ENCODE measurements around the gene TULP3. TPM values are rescaled to one million over a fixed set of nuclear protein-coding genes. Genes with fewer than 3 reads are reported as not detected.

TULP3 gene
- total and polyA plus RNA-seq, 8 donors = 4.1 to 9.0 (median 6.0) TPM

DNA sequence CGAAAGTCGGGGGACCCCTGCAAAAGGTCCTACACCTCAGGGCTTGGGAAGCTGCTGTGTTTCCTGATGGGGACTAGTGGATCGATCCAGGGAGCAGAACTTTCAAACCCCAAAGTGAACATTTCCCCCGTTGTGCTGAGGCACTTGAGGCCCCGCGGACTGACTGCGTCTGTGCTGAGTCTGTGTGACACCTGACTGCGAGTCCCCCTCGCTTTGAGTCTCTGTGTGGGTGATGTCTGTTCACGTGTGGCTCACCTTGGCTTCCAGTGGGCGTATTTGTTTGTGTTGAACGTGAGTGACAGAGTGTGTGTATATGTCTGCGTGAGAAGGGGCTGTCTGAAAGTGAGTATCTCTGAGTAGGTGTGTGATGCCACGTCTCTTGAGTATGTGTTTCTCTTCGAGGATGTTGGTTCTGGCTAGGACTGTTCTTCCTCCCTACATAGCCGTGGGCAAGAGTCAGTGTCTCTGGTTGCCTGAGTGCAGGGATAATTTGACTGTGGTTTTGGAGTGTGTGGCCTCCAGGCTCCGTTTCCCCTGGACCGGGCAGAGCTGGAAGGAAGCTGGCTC is 69.8 kb downstream of the TULP3 start:
- Histone ChIP-seq H3K9me3 (no peaks in the 10 kb centered on the region), H3K27me3 (no peaks in the 10 kb centered on the region), H3K4me3 (peak overlapping the region; percentile 39 to 70 (median 60)), H3K36me3 (no peaks in the 10 kb centered on the region), H3K4me1 (peaks cover 0 to 25% (median 7%) of the 10 kb centered on the region in 3 donors), H3K27ac (peak overlapping the region; percentile 68 to 83 (median 76))
- WGBS, 2 donors = 18 to 25% methylated on average over 18 of the region's 18 CpGs
- TF ChIP-seq, protein P1, sequence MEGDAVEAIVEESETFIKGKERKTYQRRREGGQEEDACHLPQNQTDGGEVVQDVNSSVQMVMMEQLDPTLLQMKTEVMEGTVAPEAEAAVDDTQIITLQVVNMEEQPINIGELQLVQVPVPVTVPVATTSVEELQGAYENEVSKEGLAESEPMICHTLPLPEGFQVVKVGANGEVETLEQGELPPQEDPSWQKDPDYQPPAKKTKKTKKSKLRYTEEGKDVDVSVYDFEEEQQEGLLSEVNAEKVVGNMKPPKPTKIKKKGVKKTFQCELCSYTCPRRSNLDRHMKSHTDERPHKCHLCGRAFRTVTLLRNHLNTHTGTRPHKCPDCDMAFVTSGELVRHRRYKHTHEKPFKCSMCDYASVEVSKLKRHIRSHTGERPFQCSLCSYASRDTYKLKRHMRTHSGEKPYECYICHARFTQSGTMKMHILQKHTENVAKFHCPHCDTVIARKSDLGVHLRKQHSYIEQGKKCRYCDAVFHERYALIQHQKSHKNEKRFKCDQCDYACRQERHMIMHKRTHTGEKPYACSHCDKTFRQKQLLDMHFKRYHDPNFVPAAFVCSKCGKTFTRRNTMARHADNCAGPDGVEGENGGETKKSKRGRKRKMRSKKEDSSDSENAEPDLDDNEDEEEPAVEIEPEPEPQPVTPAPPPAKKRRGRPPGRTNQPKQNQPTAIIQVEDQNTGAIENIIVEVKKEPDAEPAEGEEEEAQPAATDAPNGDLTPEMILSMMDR (IDR thresholded peaks at IDR 0.05) = no peak
- peak in 2 of 4 donors; percentile 1 to 7 for ATAC-seq
- no peak for FAIRE-seq
- peak in 1 of 6 donors; percentile 19 for DNase-seq
- intact Hi-C loops (cut with DNase I) = no loop called here

DNA sequence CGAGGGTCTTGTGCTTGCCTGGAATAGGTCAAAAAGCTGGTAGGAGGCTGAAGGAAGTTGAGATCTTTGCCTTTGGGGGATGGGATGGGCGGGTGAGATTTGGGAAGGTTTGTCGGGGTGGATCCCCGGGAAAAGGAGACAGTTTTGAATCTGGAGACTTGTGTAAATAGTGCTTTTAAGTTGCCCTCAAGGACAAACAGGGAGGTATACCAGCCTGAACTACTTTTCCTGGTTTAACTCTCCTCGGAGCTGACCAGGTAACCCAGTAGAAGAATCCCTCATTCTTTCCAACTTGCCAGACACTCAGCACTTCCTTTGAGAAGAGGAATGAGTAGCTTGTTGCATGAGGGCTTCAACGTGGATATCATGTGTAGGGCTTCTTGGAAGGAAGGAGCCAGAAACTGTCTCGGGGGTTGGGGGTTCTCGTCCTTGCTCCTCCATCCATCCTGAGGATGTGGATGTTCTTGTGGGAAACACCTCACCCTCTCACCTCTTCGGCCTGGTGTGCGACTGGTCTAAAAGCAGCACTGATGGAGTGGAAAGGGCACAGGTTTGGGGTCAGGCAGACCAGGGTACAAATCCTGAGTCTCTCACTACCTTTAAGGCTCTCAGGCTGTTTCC is 70.4 kb downstream of the TULP3 start:
- H3K27ac ChIP-seq = peak overlapping the region in 3 of 4 donors; percentile 68 to 83 (median 78)
- H3K27me3 ChIP-seq = no peaks in the 10 kb centered on the region
- no peaks in the 10 kb centered on the region for H3K9me3 ChIP-seq
- TF ChIP-seq, protein P1 (IDR thresholded peaks at IDR 0.05) = no peak
- WGBS, 2 donors = 37 to 51% methylated on average over 10 of the region's 10 CpGs
- H3K4me1 ChIP-seq = peaks cover 0 to 25% (median 7%) of the 10 kb centered on the region in 3 donors
- no peak for DNase-seq
- intact Hi-C loops (cut with DNase I) = no loop called here
- peak in 1 of 4 donors; percentile 2 for ATAC-seq
- H3K4me3 ChIP-seq = peak overlapping the region in 3 of 4 donors; percentile 1 to 70 (median 62)
- FAIRE-seq = no peak
- H3K36me3 ChIP-seq = no peaks in the 10 kb centered on the region

DNA sequence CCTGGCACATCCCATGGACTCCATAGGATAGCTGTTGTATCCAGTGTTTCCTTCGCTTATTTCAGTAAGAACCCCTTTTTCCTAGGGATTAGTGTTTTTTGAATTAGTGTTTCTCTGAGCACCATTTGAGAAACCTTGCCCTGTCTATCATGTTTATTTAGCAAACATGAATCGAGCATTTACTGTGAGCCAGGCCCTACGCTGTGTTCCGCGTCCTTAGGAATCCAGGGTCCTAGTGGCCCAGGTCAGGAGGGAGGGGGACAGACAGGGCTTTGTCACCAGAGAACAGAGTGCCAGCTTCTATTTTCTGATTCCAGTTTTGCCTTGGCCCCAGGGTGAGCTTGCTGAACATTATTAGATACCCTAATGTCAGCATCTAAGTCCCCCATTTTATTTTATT is 71.0 kb downstream of the TULP3 start:
- Histone ChIP-seq H3K4me1 (peaks cover 0 to 25% (median 7%) of the 10 kb centered on the region in 3 donors), H3K36me3 (no peaks in the 10 kb centered on the region), H3K27me3 (no peaks in the 10 kb centered on the region), H3K9me3 (no peaks in the 10 kb centered on the region), H3K4me3 (peak overlapping the region in 2 of 4 donors; percentile 62 to 70), H3K27ac (peak overlapping the region in 1 of 4 donors; percentile 83)
- no peak for DNase-seq
- no peak for FAIRE-seq
- 38 to 50% methylated on average over 5 of the region's 5 CpGs for WGBS, 2 donors
- intact Hi-C loops (cut with DNase I) = no loop called here
- no peak for ATAC-seq
- TF ChIP-seq, protein P1 (IDR thresholded peaks at IDR 0.05) = no peak

DNA sequence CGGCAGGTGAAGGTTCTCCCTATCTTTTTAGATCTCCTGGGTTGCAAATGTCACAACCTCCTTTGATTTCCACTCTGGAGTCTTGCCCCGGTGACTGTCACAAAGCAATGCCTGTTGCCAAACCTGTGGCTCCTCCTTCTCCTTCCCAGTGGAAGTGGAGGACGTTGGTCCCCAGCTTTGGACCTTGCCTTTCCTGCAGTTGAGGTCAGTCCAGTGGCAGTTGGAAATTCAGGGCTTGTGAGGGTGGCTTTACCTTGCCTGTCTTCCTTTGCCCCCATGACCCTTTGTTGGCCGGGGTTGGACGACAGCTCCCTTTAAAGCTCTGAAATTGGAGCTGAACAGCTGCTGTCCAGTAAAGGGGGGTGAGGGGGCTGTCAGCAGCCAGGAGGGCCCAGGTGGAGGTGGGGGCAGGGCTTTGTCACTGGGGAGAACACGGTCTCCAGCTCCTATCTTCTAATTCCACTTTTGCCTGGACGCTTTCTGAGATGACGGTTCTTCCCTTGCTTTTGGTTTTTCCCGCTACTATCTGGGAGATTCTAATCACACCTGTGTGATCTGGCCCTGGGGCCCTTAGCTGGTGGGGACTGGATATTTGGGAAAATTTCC is 72.6 kb downstream of the TULP3 start:
- peak in 4 of 6 donors; percentile 49 to 53 (median 50) for DNase-seq
- 41 to 43% methylated on average over 9 of the region's 9 CpGs for WGBS, 2 donors
- intact Hi-C loops (cut with DNase I) = no loop called here
- H3K36me3 ChIP-seq = no peaks in the 10 kb centered on the region
- peak in 2 of 4 donors; percentile 4 to 20 for ATAC-seq
- no peaks in the 10 kb centered on the region for H3K27me3 ChIP-seq
- no peaks in the 10 kb centered on the region for H3K9me3 ChIP-seq
- H3K4me1 ChIP-seq = peaks cover 0 to 16% (median 0%) of the 10 kb centered on the region in 3 donors
- H3K27ac ChIP-seq = peak overlapping the region in 1 of 4 donors; percentile 8
- no peak for FAIRE-seq
- TF ChIP-seq, protein P1 (IDR thresholded peaks at IDR 0.05) = no peak
- peak overlapping the region in 1 of 4 donors; percentile 13 for H3K4me3 ChIP-seq
